ENCODE results near the gene RBBP5.
"Not testable (repeated sequence)": the region's sequence is repeated elsewhere in the genome, so short reads cannot be mapped to it uniquely, and the experiment has no call there.

The RBBP5 gene

DNA sequence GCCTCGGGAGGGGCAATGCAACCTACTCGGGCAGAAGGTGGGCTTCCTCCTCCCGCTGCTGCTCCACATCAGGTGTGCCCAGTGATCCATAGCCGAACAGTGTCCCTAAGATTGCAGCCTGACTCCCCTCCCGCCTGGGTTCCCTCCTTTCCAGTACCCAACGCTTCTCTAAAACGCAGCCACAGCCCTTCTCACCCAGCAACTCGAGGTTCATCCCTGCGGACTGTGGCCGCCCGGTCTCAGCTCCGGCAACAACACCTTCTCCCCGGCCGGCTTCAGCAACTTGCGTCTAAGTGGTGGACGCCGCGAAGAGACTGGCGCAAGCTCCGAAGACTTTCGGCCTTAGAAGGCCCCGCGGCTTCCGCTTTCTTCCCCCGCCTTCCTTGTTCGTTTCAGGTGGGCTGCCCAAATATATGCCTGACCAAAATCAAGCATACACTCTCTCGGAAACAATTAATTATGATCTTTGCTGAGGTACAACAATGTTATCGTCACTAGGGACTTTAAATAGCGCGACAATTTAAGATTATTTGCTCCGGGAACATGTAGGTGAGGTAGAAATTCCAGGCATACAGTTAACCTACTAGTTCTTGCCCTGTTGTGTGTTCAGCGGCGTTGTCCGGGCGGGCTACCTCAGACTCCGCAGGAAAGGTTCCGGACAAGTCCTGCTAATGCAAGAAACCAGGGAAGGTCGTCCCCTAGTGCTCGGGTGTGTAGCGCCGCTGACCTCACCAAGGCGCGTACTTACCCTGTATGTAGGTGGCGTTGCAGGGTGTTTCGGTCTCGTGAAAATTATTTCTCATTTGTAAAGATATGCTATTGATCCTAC, at the start of gene RBBP5:
RBBP5 (minus strand) TSS at position 319 of the 829 bp plus-strand sequence; CDS start at position 214, 105 bp downstream.
- peak; percentile 99 for DNase-seq

DNA sequence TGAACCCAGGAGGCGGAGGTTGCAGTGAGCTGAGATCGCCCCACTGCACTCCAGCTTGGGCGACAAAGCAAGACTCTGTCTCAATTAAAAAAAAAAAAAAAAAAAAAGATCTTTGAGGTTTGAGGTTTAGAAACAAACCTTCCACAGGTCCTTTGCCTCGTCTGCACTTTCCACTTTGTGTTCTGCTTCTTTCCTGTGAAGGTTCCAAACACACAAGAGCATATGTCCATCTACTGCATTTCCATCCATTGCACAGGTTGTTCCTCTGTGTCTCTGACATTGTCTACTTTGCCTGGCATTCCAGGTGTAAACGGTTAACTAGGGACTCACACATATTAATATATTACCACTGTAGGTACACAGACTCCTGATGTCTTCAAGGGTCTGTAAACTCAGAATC, 49.6 kb upstream of the RBBP5 start:
- no peak for DNase-seq

DNA sequence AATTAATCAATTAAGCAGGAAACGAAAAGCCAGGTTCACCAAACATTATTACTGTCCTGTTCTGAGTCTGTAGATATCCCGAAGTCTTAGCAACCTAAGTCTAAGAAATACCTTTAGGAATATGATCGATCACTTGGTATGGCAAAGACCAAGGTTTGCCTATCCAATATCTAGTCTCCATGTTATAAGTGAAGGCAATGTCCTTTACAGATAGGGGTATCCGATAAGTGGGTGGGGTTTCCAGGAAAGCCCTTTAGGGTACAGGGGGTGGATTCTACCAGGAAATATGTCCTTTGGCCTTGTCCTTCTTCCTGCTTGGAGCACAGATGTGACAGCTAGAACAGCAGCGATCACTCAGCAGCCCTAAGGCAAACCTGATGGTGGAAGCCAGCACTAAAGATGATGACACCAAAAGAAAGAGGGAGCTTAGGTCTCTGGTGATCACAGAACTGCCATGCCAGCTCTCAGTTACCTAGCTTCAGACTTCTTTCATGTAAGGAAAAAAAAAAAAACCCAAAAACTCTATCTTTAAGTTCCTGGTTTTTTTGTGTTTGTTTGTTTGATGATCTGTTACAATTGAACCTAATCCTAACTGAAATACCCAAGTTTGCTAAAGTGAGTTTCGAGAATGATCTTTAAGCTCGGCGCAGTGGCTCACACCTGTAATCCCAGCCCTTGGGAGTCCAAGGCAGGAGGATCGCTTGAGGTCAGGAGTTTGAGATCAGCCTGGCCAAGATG, 48.9 kb upstream of the RBBP5 start:
- DNase-seq: no peak

DNA sequence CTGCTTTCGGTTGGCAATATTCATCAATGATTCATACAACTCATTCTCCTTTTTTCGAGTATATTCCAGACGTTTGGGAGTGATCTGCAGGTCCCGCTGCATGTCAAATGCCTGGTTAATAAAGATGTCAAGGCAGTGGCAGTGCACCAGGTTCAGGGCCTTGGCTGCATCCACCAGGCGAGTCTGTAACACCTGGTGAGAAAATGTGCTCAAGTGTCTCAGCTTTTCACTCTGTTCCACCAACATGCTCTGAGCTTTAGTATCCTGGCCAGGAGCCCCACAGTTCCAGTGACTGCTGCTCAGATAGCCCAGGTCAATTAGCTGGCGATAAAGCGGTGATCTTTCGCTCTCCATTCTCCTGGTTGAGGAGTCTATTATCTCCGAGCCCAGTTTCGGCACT, 47.5 kb upstream of the RBBP5 start:
- no peak for DNase-seq

DNA sequence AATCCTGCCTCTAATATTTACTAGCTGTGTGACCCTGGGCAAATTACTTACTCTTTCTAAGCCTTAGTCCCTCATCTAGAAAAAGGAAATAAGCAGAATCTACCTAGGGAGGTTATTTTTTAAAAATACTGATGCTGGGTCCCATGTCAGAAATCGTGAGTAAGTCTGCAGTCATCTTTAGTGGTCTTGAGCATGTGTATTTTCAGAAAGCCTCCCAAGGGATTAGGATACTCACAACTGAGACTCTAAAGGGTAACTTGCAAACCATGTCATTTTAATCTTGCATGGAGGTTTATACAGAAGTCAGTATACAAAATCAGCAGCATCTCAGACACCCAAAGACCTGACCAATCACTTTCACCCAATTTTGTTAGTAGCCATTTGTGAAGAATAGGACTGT, 46.5 kb upstream of the RBBP5 start:
- DNase-seq: no peak

DNA sequence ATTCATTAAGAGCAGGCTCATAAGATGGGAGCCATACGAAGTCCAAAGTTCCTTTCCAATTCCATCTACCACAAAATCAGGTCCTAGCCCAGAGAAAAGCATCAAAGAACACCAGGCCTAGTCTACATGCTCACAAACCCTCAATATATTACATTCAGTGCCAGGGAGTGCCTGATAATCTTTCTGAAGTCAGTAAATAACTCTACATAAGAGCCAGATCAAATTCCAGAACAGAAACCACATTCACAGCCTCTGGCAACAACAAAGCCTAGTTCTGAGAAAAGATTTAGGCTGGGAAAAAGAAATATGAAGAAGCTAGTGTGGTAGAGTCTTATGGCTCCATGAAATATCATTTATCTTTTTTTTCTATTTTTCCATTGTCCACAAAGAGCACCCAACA, 40.5 kb upstream of the RBBP5 start:
- no peak for DNase-seq

- DNase-seq: no peak
Measured at GRCh38 chr1:205161076-205161475, 39.3 kb upstream of the RBBP5 start.

DNA sequence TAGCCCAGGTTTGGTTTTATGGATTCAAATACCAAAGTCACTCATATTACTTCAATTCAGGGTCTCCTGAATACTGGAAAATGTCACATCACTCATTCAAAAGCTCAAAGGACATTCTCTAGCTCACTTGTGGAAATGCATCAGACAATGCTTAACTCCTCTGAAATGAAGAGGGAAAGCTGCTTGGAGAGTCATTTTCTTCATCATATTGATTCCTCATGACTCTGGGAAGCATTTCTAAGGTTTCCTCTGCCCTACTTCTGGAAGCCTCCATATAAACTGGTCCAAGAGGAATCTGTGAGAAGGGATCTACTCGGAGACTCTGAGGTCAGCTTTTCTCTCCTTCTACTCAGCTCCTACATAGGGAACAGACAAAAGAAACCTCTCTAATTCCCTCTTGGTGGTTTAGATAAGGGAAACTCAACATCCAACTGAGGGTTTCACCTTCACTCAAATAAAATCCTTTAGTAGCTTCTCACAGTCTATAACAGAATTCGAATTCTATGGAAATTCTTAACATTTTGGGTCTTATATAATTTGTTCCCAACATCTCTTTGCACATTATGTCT, 36.4 kb upstream of the RBBP5 start:
- DNase-seq: no peak

DNA sequence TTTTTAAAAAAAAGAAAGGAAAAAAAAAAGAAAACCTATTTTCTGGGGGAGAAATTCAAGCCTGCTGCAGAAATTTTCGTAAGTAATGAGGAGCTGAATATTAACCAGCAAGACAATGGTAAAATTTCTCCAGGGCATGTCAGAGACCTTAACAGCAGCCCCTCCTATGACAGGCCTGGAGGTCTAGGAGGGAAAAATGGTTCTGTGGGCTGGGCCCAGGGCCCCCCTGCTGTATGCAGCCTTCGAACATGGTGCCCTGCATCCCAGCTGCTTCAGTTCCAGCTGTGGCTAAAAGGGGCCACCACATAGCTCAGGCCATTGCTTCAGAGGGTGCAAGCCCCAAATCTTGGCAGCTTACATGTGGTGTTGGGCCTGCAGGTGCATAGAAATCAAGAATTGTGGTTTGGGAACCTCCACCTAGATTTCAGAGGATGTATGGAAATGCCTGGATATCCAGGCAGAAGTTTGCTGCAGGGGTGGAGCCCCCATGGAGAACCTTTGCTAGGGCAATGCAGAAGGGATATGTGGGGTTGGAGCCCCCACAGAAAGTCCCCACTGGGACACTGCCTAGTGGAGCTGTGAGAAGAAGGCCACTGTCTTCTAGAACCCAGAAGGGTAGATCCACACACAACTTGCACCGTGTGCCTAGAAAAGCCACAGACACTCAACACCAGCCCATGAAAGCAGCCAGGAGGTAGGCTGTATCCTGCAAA, 34.0 kb upstream of the RBBP5 start:
- not testable (repeated sequence) for DNase-seq

DNA sequence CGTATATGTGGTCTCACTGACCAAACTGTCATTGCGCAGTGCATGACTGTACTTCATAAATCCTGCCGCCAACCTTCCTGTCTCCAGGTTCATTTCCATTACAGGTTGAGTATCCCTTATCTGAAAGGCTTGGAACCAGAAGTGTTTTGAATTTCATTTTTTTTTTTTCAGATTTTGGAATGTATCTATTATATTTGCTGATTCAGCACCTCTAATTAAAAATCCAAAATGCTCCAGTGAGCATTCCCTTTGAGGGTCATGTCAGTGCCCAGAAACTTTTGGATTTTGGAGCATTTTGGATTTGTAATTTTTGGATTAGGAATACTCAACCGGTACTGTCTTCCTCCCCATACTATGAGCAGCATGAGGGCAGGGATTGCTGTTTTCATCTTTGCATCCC, 30.7 kb upstream of the RBBP5 start:
- no peak for DNase-seq

- DNase-seq: no peak
Measured at GRCh38 chr1:205150651-205151428, 29.1 kb upstream of the RBBP5 start.

DNA sequence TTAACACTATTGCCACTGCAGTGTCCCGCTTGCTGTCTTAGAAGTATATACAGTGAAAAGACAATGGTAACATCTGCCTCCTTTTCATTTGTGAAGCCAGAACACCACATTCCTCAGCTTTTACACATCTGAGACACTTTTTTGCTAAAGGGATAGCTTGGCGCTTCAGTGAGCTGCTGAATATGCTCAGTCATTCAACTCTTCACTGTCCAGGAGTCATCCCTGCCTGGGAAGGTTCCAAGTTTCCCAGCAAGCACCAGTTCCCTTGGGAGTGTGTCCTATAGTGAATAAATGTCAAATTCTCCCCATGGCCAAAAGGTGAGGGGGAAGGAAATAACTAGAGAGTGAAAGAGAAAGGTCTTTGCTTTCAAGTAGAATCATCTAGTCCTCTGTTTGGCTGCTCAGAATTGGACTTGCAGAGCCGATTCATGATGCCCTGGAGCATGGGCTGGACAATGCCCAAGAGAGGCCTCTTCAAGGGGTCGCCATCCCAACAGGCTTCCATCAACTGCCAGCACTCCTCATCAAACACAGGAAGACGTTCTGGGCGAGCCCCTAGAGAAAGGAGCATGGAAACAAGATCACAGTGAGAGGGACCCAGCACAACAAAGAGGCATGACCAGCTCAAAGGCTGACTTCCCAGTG, 25.5 kb upstream of the RBBP5 start:
- no peak for DNase-seq

- no peak for DNase-seq
Measured at GRCh38 chr1:205144751-205145150, 23.0 kb upstream of the RBBP5 start.

DNA sequence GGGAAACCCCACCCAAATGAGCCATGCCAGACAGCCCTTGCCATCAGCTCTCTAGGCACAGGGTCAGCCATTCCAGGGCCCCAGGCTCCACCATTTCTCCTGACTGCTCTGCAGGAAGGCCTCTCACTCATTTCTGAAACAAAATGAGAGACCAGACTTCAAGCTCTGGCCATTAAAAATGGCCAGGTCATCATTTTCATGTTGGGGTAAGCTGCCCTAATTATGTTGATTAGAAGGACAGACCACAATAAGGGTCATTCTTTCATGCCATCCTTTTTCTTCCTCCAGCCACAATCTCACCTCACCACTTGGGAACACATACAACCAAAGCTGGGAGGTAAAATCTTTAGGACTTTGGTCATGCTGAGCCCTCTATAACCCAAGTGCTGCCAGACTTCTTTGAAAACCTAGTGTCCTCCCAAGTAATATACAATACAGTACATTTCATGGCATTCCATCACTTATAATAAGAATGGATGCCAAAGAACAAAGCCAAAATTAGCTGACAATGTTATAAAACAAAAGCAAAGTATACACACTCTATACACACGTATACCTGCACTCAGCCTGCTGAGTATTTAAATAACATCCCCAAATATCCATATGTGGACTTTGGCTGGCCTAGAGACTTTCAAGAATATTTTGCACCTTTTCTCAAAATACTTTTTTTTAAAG, 22.4 kb upstream of the RBBP5 start:
- no peak for DNase-seq

DNA sequence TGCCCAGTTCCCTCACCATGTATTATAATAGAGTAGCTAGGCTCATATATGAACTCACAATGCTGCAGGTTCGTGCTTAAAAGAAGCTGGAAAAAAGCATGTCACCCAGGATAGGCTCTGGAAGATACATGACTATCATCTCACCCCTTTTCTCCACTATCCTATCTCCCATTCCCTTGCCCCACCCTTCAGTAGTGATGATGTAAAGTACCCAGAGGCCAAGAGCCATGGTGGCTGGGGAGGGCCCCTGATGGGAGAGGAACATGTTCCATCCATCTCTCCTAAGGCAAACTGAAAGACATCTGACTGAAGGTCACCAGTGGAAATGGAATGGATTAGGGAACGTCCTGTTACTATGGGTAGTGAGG, 20.3 kb upstream of the RBBP5 start:
- DNase-seq: peak; percentile 25

GRCh38 chr1:205141236-205142101, 19.7 kb upstream of the RBBP5 start:
- peak; percentile 90 for DNase-seq

DNA sequence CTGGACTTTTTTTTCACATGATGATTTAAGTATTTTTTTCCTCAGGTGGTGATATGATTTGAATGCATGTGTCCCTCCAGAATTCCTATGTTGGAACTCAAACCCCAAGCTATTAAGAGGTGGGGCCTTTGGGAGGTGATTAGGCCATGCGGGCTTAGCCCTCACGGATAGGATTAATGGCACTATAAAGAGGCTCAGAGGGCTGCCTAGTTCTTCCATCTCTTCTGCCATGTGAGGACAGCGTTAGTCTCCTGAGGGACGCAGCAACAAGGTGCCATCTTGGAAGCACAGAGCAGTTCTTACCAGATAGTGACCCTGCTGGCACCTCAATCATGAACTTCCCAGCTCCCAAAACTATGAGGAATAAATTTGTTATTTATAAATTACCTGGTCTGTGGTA, 18.3 kb upstream of the RBBP5 start:
- no peak for DNase-seq

DNA sequence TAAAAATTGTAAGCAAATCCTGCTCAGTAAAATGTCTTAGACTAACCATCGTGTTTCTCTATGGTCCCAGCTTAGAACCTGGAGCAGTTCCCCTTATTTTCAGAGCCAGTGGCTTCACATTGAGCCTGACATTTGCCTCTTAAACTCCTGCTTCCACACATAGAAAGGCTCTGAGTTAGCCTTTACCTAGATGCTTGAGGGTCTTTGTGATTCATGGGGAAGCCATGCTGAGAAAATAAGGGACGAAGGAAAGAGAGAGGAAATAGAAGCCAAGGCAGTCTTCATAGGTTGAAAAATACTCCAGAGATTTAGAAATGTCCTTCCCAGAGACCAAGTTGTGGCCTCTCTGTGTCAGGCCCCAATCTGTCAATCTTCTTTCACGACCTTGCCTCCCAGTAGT, 16.1 kb upstream of the RBBP5 start:
- no peak for DNase-seq

- no peak for DNase-seq
Measured at GRCh38 chr1:205133287-205133686, 11.5 kb upstream of the RBBP5 start.

DNA sequence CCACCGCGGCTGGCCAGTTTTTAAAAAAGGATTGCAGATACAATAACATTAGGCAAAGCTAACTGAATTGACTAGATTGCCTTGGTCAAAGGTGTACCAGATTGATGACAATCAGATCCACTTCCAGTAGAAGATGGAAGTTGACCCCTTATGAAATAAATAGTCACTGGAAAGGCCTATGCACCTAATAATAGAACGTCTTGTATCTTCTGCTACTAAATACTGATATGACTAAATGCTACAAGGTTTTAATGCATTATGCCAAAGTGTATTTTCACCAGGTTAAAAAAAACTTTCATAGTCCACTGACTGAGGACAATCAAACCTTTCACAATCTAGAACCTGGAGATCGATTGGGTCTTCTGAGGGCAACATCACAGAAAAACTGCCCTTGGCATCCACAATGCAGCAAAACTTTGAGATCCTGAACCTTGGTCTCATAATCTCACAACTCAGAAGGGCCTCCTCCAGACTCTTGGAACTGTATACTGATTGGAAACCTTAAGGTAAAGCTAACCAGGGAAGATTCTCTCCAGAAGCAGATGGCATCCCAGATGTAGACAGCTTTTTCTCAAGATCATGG, 7.8 kb upstream of the RBBP5 start:
- no peak for DNase-seq

All from NCI-H69 (cell line).